ENCODE measurements around the gene OR2L5. TPM values are rescaled to one million over a fixed set of nuclear protein-coding genes. Genes with fewer than 3 reads are reported as not detected.

Gene OR2L5
- total RNA-seq, 1 experiment from 2014 or later = not detected

- TF ChIP-seq MYBL2 (CRISPR knock-in tag; IDR thresholded peaks at IDR 0.05) = no peak
- no peak for TF ChIP-seq ZNF263 (CRISPR knock-in tag; IDR thresholded peaks at IDR 0.05; ENCODE audit: low read depth)
- TF ChIP-seq ZNF232 (CRISPR knock-in tag; IDR thresholded peaks at IDR 0.05) = no peak
- TF ChIP-seq, protein P1, sequence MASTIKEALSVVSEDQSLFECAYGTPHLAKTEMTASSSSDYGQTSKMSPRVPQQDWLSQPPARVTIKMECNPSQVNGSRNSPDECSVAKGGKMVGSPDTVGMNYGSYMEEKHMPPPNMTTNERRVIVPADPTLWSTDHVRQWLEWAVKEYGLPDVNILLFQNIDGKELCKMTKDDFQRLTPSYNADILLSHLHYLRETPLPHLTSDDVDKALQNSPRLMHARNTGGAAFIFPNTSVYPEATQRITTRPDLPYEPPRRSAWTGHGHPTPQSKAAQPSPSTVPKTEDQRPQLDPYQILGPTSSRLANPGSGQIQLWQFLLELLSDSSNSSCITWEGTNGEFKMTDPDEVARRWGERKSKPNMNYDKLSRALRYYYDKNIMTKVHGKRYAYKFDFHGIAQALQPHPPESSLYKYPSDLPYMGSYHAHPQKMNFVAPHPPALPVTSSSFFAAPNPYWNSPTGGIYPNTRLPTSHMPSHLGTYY (CRISPR knock-in tag; IDR thresholded peaks at IDR 0.05) = no peak
- TF ChIP-seq NR3C1 (CRISPR knock-in tag; conservative IDR thresholded peaks at IDR 0.05; ENCODE audit: low read depth) = no peak
Measured at GRCh38 chr1:248047008-248047407, 33.5 kb downstream of the OR2L5 start (continued).

GRCh38 chr1:248054671-248055070, 41.2 kb downstream of the OR2L5 start:
- Mint-ChIP-seq H3K27ac (no peak overlapping the region), H3K9me3 (peaks cover 75% of the 10 kb centered on the region), H3K4me3 (no peak overlapping the region), H3K27me3 (ENCODE audit: low read depth) (peaks cover 10% of the 10 kb centered on the region), H3K36me3 (peaks cover 63% of the 10 kb centered on the region), H3K4me1 (no peaks in the 10 kb centered on the region)
- no peak for TF ChIP-seq IRF1 (CRISPR knock-in tag; IDR thresholded peaks at IDR 0.05)
- TF ChIP-seq ZNF317 (CRISPR knock-in tag; IDR thresholded peaks at IDR 0.05; ENCODE audit: borderline replicate concordance, low read depth) = no peak
- no peak for TF ChIP-seq ZNF138 (CRISPR knock-in tag; conservative IDR thresholded peaks at IDR 0.05)
- TF ChIP-seq CTCF (IDR thresholded peaks at IDR 0.05) = no peak
- TF ChIP-seq SP1 (CRISPR knock-in tag; conservative IDR thresholded peaks at IDR 0.05) = no peak
- no peak for TF ChIP-seq ZNF416 (CRISPR knock-in tag; IDR thresholded peaks at IDR 0.05)
- TF ChIP-seq HMGXB4 (CRISPR knock-in tag; IDR thresholded peaks at IDR 0.05) = no peak
- TF ChIP-seq ZBTB21 (CRISPR knock-in tag; IDR thresholded peaks at IDR 0.05; ENCODE audit: borderline replicate concordance) = no peak
- TF ChIP-seq NR1H2 (CRISPR knock-in tag; IDR thresholded peaks at IDR 0.05) = no peak
- TF ChIP-seq HMGA2 (CRISPR knock-in tag; IDR thresholded peaks at IDR 0.05) = no peak
- TF ChIP-seq MAX (CRISPR knock-in tag; IDR thresholded peaks at IDR 0.05) = no peak
- DNase-seq (ENCODE audit: low spot score) (no peak), ATAC-seq (no peak)
- ChIA-PET POLR2A (no interaction called here), CTCF (no interaction called here)

DNA sequence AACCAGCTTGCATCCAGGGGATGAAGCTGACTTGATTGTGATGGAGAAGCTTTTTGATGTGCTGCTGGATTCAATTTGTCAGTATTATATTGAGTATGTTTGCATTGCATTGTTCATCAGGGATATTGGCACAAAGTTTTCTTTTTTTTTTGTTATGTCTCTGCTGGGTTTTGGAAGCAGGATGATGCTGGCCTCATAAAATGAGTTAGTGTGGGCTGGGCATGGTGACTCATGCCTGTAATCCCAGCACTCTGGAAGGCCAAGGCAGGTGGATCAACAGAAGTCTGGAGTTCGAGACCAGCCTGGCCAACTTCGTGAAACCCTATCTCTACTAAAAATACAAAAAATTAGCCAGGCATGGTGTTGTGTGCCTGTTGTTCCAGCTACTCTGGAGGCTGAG, 41.8 kb downstream of the OR2L5 start:
- CTCF ChIA-PET = no interaction called here
- Mint-ChIP-seq H3K36me3 (peaks cover 63% of the 10 kb centered on the region), H3K4me1 (no peaks in the 10 kb centered on the region), H3K27ac (no peak overlapping the region), H3K9me3 (peaks cover 72% of the 10 kb centered on the region), H3K4me3 (no peak overlapping the region), H3K27me3 (ENCODE audit: low read depth) (peaks cover 10% of the 10 kb centered on the region)
- POLR2A ChIA-PET = no interaction called here
- ATAC-seq (no peak), DNase-seq (ENCODE audit: low spot score) (no peak)
- TF ChIP-seq IRF2 (CRISPR knock-in tag; IDR thresholded peaks at IDR 0.05; ENCODE audit: borderline replicate concordance, low read depth) (no peak), ZNF219 (CRISPR knock-in tag; IDR thresholded peaks at IDR 0.05; ENCODE audit: borderline replicate concordance) (no peak), ZSCAN18 (CRISPR knock-in tag; IDR thresholded peaks at IDR 0.05) (no peak), ZBTB21 (CRISPR knock-in tag; IDR thresholded peaks at IDR 0.05; ENCODE audit: borderline replicate concordance) (no peak), GABPB1 (CRISPR knock-in tag; IDR thresholded peaks at IDR 0.05) (no peak), GTF2I (CRISPR knock-in tag; conservative IDR thresholded peaks at IDR 0.05) (no peak)
- TF ChIP-seq, protein P2, sequence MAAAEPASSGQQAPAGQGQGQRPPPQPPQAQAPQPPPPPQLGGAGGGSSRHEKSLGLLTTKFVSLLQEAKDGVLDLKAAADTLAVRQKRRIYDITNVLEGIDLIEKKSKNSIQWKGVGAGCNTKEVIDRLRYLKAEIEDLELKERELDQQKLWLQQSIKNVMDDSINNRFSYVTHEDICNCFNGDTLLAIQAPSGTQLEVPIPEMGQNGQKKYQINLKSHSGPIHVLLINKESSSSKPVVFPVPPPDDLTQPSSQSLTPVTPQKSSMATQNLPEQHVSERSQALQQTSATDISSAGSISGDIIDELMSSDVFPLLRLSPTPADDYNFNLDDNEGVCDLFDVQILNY (CRISPR knock-in tag; IDR thresholded peaks at IDR 0.05) = no peak
- TF ChIP-seq, protein P3, sequence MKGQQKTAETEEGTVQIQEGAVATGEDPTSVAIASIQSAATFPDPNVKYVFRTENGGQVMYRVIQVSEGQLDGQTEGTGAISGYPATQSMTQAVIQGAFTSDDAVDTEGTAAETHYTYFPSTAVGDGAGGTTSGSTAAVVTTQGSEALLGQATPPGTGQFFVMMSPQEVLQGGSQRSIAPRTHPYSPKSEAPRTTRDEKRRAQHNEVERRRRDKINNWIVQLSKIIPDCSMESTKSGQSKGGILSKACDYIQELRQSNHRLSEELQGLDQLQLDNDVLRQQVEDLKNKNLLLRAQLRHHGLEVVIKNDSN (CRISPR knock-in tag; IDR thresholded peaks at IDR 0.05) = no peak

Measured in WTC11 (cell line).